Right atrium auricular region (tissue), 2 donors: Measurements from ENCODE around the gene NCKAP5. TPM values are rescaled to one million over a fixed set of nuclear protein-coding genes. Genes with fewer than 3 reads are reported as not detected.

Experiments
- DNase-seq: peaks from one replicate; pipeline ENCODE4 v3.0.0-alpha.2; 2019; ENCODE audit warnings: low spot score
- H3K27ac ChIP-seq, 2 donors: fragments of 200-600 bp; sonication (generic); 1 replicate in 1 of 2; 2 replicates in 1 of 2; pipeline ENCODE4 v1.5.1; 2016 to 2019
- H3K27me3 ChIP-seq, 2 donors: fragments of 200-600 bp; sonication (generic); one replicate each; pipeline versions ENCODE4 v1.5.1 to v1.6.0; 2017 to 2019
- H3K36me3 ChIP-seq: fragments of 200-600 bp; sonication (generic); one replicate; pipeline ENCODE4 v1.5.1; 2016
- H3K4me1 ChIP-seq, 2 donors: fragments of 200-600 bp; sonication (generic); one replicate each; pipeline versions ENCODE4 v1.5.1 to v1.6.0; 2017 to 2019
- H3K4me3 ChIP-seq, 2 donors: fragments of 200-600 bp; sonication (generic); 1 replicate in 1 of 2; 2 replicates in 1 of 2; pipeline ENCODE4 v1.5.1; 2017 to 2019; ENCODE audit warnings: mild to moderate bottlenecking in 1 of 2, moderate library complexity in 1 of 2
- H3K9me3 ChIP-seq, 2 donors: fragments of 200-600 bp; sonication (generic); one replicate each; pipeline ENCODE4 v1.5.1; 2019
- CTCF ChIP-seq, 2 donors: fragments of 200-600 bp; sonication (generic); IDR thresholded peaks; one replicate each; pipeline ENCODE4 v1.5.1; 2019; ENCODE audit warnings: antibody characterized with exemption in 2 of 2
- total RNA-seq, 2 donors: library from RNA; depleted of rRNA; stranded (reverse); fragments of >200 nt; gene quantifications; one replicate each; pipeline ENCODE4 v1.1.0, GENCODE V29; 2016

NCKAP5 gene
- total RNA-seq, 2 donors from 2014 or later, result 3.6 to 5.4 TPM

- no peak overlapping the region for H3K4me3 ChIP-seq
- H3K27ac ChIP-seq, result no peak overlapping the region
- DNase-seq, result no peak
- H3K9me3 ChIP-seq, result no peaks in the 10 kb centered on the region
- no peaks in the 10 kb centered on the region for H3K36me3 ChIP-seq
- H3K4me1 ChIP-seq, result no peaks in the 10 kb centered on the region
- H3K27me3 ChIP-seq, result no peaks in the 10 kb centered on the region
- no peak for TF ChIP-seq CTCF (IDR thresholded peaks at IDR 0.05)
Observed at GRCh38 chr2:133197156-133197555, 371.1 kb downstream of the NCKAP5 start.

GRCh38 chr2:133194777-133195335 is 373.4 kb downstream of the NCKAP5 start:
- H3K36me3 ChIP-seq, result no peaks in the 10 kb centered on the region
- no peak for TF ChIP-seq CTCF (IDR thresholded peaks at IDR 0.05)
- H3K27me3 ChIP-seq, result no peaks in the 10 kb centered on the region
- no peak overlapping the region for H3K27ac ChIP-seq
- no peaks in the 10 kb centered on the region for H3K4me1 ChIP-seq
- no peaks in the 10 kb centered on the region for H3K9me3 ChIP-seq
- H3K4me3 ChIP-seq, result no peak overlapping the region
- DNase-seq, result no peak

- Histone ChIP-seq H3K9me3 (no peaks in the 10 kb centered on the region), H3K27ac (no peak overlapping the region), H3K4me1 (no peaks in the 10 kb centered on the region), H3K36me3 (no peaks in the 10 kb centered on the region), H3K4me3 (no peak overlapping the region), H3K27me3 (no peaks in the 10 kb centered on the region)
- TF ChIP-seq CTCF (IDR thresholded peaks at IDR 0.05), result no peak
- DNase-seq, result no peak
Observed at GRCh38 chr2:133194362-133194655, 374.0 kb downstream of the NCKAP5 start.

- no peak for TF ChIP-seq CTCF (IDR thresholded peaks at IDR 0.05)
- no peaks in the 10 kb centered on the region for H3K9me3 ChIP-seq
- H3K27me3 ChIP-seq, result no peaks in the 10 kb centered on the region
- no peaks in the 10 kb centered on the region for H3K36me3 ChIP-seq
- DNase-seq, result no peak
- H3K27ac ChIP-seq, result no peak overlapping the region
- no peak overlapping the region for H3K4me3 ChIP-seq
- H3K4me1 ChIP-seq, result no peaks in the 10 kb centered on the region
Observed at GRCh38 chr2:133193544-133194361, 374.5 kb downstream of the NCKAP5 start.

- Histone ChIP-seq H3K36me3 (no peaks in the 10 kb centered on the region), H3K4me3 (no peak overlapping the region), H3K4me1 (no peaks in the 10 kb centered on the region), H3K27me3 (no peaks in the 10 kb centered on the region), H3K9me3 (no peaks in the 10 kb centered on the region), H3K27ac (no peak overlapping the region)
- DNase-seq, result no peak
- no peak for TF ChIP-seq CTCF (IDR thresholded peaks at IDR 0.05)
Observed at GRCh38 chr2:133192028-133192427, 376.2 kb downstream of the NCKAP5 start.

GRCh38 chr2:133177196-133177595 is 391.1 kb downstream of the NCKAP5 start:
- Histone ChIP-seq H3K27ac (no peak overlapping the region), H3K9me3 (no peaks in the 10 kb centered on the region), H3K36me3 (no peaks in the 10 kb centered on the region), H3K4me3 (no peak overlapping the region), H3K27me3 (no peaks in the 10 kb centered on the region), H3K4me1 (no peaks in the 10 kb centered on the region)
- DNase-seq, result no peak
- no peak for TF ChIP-seq CTCF (IDR thresholded peaks at IDR 0.05)
